ENCODE results near the gene CFAP299. TPM values are rescaled to one million over a fixed set of nuclear protein-coding genes. Genes with fewer than 3 reads are reported as not detected.

CFAP299 gene
- total and polyA plus RNA-seq, 2 donors (not counting 1 experiment from before 2014, with no cell fraction given), result not detected

- no peaks in the 10 kb centered on the region for H4K20me1 ChIP-seq (ENCODE audit: control insufficient read depth, insufficient read depth, low read length, poor library complexity, severe bottlenecking)
- no peaks in the 10 kb centered on the region for H3K4me1 ChIP-seq (ENCODE audit: control insufficient read depth in 2 of 2, insufficient read depth in 2 of 2, low read length in 2 of 2)
- H3K4me3 ChIP-seq (ENCODE audit: control extremely low read depth in 1 of 5, extremely low read depth in 1 of 5, insufficient read depth in 1 of 5, low read depth in 2 of 5, low read length in 4 of 5), result no peak overlapping the region
- Mint-ChIP-seq H3K4me1 (no peaks in the 10 kb centered on the region), H3K27me3 (peaks cover 9% of the 10 kb centered on the region), H3K27ac (no peak overlapping the region), H3K4me3 (no peak overlapping the region), H3K9me3 (ENCODE audit: insufficient read depth) (no peaks in the 10 kb centered on the region)
- ATAC-seq (ENCODE audit: low read depth) (no peak), DNase-seq (no peak)
- no peak overlapping the region for H3K9ac ChIP-seq (ENCODE audit: low read length)
- no peaks in the 10 kb centered on the region for H3K27me3 ChIP-seq (replicated peaks in 1 of 4; ENCODE audit: control extremely low read depth in 1 of 4, control insufficient read depth in 3 of 4, insufficient read depth in 4 of 4, low read length in 3 of 4)
- no peak overlapping the region for H3K27ac ChIP-seq (ENCODE audit: low read length in 2 of 2)
- WGBS (ENCODE audit: insufficient coverage), result 67% methylated on average over 2 of the region's 2 CpGs
- H3K4me2 ChIP-seq (replicated peaks; ENCODE audit: low read depth, low read length, poor library complexity, severe bottlenecking), result no peak overlapping the region
- intact Hi-C loops (cut with micrococcal nuclease), result no loop called here
- ChIA-PET POLR2A (no interaction called here), CTCF (no interaction called here)
- H3K9me3 ChIP-seq (ENCODE audit: control extremely low read depth in 1 of 3, control insufficient read depth in 2 of 3, insufficient read depth in 1 of 3, low read length in 2 of 3), result no peaks in the 10 kb centered on the region
- no peaks in the 10 kb centered on the region for H3K79me2 ChIP-seq (ENCODE audit: control insufficient read depth, insufficient read depth, low read length)
- no peaks in the 10 kb centered on the region for H3K36me3 ChIP-seq (replicated peaks in 1 of 2; ENCODE audit: control extremely low read depth in 1 of 2, control insufficient read depth in 1 of 2, extremely low read depth in 1 of 2, insufficient read depth in 2 of 2, low read length in 1 of 2)
- no peak for TF ChIP-seq CTCF (IDR thresholded peaks at IDR 0.05)
- TF ChIP-seq EZH2 (IDR thresholded peaks at IDR 0.05; ENCODE audit: borderline replicate concordance, insufficient read depth, low read depth, low read length, poor library complexity, severe bottlenecking), result no peak
- no peak overlapping the region for H2AFZ ChIP-seq (ENCODE audit: insufficient read depth, low read depth, low read length, poor library complexity, severe bottlenecking)
Observed at GRCh38 chr4:80413086-80413485, 77.6 kb downstream of the CFAP299 start.

- POLR2A ChIA-PET, result interaction anchor here (0.6 kb wide), 1 partner anchor 293 kb away, joined by 3 read pairs; no protein-coding TSS in a partner anchor
- Histone ChIP-seq H3K27ac (ENCODE audit: low read length in 2 of 2) (no peak overlapping the region), H3K36me3 (replicated peaks in 1 of 2; ENCODE audit: control extremely low read depth in 1 of 2, control insufficient read depth in 1 of 2, extremely low read depth in 1 of 2, insufficient read depth in 2 of 2, low read length in 1 of 2) (no peaks in the 10 kb centered on the region), H3K27me3 (replicated peaks in 1 of 4; ENCODE audit: control extremely low read depth in 1 of 4, control insufficient read depth in 3 of 4, insufficient read depth in 4 of 4, low read length in 3 of 4) (no peaks in the 10 kb centered on the region), H4K20me1 (ENCODE audit: control insufficient read depth, insufficient read depth, low read length, poor library complexity, severe bottlenecking) (no peaks in the 10 kb centered on the region), H3K4me2 (replicated peaks; ENCODE audit: low read depth, low read length, poor library complexity, severe bottlenecking) (no peak overlapping the region), H3K9me3 (ENCODE audit: control extremely low read depth in 1 of 3, control insufficient read depth in 2 of 3, insufficient read depth in 1 of 3, low read length in 2 of 3) (no peaks in the 10 kb centered on the region), H3K4me1 (ENCODE audit: control insufficient read depth in 2 of 2, insufficient read depth in 2 of 2, low read length in 2 of 2) (no peaks in the 10 kb centered on the region), H3K79me2 (ENCODE audit: control insufficient read depth, insufficient read depth, low read length) (no peaks in the 10 kb centered on the region), H3K9ac (ENCODE audit: low read length) (no peak overlapping the region), H2AFZ (ENCODE audit: insufficient read depth, low read depth, low read length, poor library complexity, severe bottlenecking) (no peak overlapping the region), H3K4me3 (ENCODE audit: control extremely low read depth in 1 of 5, extremely low read depth in 1 of 5, insufficient read depth in 1 of 5, low read depth in 2 of 5, low read length in 4 of 5) (no peak overlapping the region)
- no peak for TF ChIP-seq CTCF (IDR thresholded peaks at IDR 0.05)
- no peak overlapping the region for H3K27ac Mint-ChIP-seq
- no peak overlapping the region for H3K4me3 Mint-ChIP-seq
- no peak for ATAC-seq (ENCODE audit: low read depth)
- no peaks in the 10 kb centered on the region for H3K4me1 Mint-ChIP-seq
- DNase-seq, result no peak
- WGBS (ENCODE audit: insufficient coverage), result no CpG with 5 or more reads among the region's 2 CpGs
- CTCF ChIA-PET, result interaction anchor here (0.6 to 1.0 kb wide), 2 partner anchors 37 to 570 kb away, joined by 3 read pairs; no protein-coding TSS in a partner anchor
- H3K9me3 Mint-ChIP-seq (ENCODE audit: insufficient read depth), result no peaks in the 10 kb centered on the region
- peaks cover 6% of the 10 kb centered on the region for H3K27me3 Mint-ChIP-seq
- intact Hi-C loops (cut with micrococcal nuclease), result no loop called here
Observed at GRCh38 chr4:80417019-80417418, 81.5 kb downstream of the CFAP299 start.
